K562 (cell line): ENCODE results near the gene CITED2. TPM values are rescaled to one million over a fixed set of nuclear protein-coding genes. Genes with fewer than 3 reads are reported as not detected.

ENCODE experiments used
- ATAC-seq: fragments of 200-7000 bp; cut with Tn5 transposase; 3 replicates; pipeline ENCODE4 v1.9.1; 2020; ENCODE audit warnings: moderate library complexity
- BruUV-seq: library from RNA; stranded (reverse); fragments of 400-500 nt; replicated peaks from 2 replicates; lab custom pipeline; 2021; lab: Mats Ljungman, UMichigan
- CTCF ChIA-PET: fragments of 300-600 bp; formaldehyde crosslinking; extraction: SDS; loops from one replicate; lab custom pipeline; 2021; ENCODE audit warnings: low intra/inter-chr PET ratio; lab: Yijun Ruan, JAX
- POLR2A ChIA-PET: fragments of 300-600, 350-650 bp; sonication (Branson Sonifier 250); formaldehyde crosslinking; extraction: SDS; loops from one replicate; lab custom pipeline; 2021; ENCODE audit warnings: antibody characterized with exemption, inconsistent platforms; lab: Yijun Ruan, JAX
- DNase-seq, 4 experiments: peaks; one replicate each; pipeline versions ENCODE4 v3.0.0 to v3.0.0-alpha.2; 2011 to 2018; ENCODE audit warnings: low spot score in 3 of 4, mixed read lengths in 3 of 4; ENCODE audit errors: extremely low read depth in 1 of 4
- FAIRE-seq: peaks from 2 replicates; lab custom pipeline; 2011; peaks lifted over from hg19 to GRCh38; lab: Jason Lieb, UNC
- H2AFZ ChIP-seq: 2 replicates; pipeline ENCODE4 v1.6.0; 2011; ENCODE audit warnings: low read depth, low read length, control low read depth, inconsistent platforms
- H3K27ac ChIP-seq: fragments of 200-600 bp; 3 replicates; pipeline ENCODE4 v1.8.0; 2011; ENCODE audit warnings: low read depth, mild to moderate bottlenecking, control low read depth, inconsistent platforms, low read length, moderate library complexity, mixed read lengths; ENCODE audit errors: extremely low read depth
- H3K27me3 ChIP-seq, 2 experiments: fragments of 300-600 bp in 1 of 2; 2 replicates in 1 of 2; 3 replicates in 1 of 2; pipeline versions ENCODE4 v1.6.0 to v1.8.0; 2011; ENCODE audit warnings: inconsistent platforms in 2 of 2, low read length in 2 of 2, mild to moderate bottlenecking in 1 of 2, mixed read lengths in 1 of 2, moderate library complexity in 1 of 2; ENCODE audit not compliant: control insufficient read depth in 2 of 2, insufficient read depth in 2 of 2
- H3K36me3 ChIP-seq: fragments of 300-600 bp; 3 replicates; pipeline ENCODE4 v1.8.0; 2011; ENCODE audit warnings: mild to moderate bottlenecking, low read length, inconsistent platforms; ENCODE audit not compliant: control insufficient read depth, insufficient read depth
- H3K4me1 ChIP-seq, 2 experiments: fragments of 200-600 bp in 1 of 2; replicated peaks in 1 of 2; 2 replicates in 1 of 2; 3 replicates in 1 of 2; pipeline versions ENCODE4 v1.5.1 to v1.8.0; 2011; ENCODE audit warnings: inconsistent platforms in 2 of 2, low read length in 2 of 2, mild to moderate bottlenecking in 1 of 2, mixed read lengths in 1 of 2, moderate library complexity in 1 of 2; ENCODE audit not compliant: control insufficient read depth in 2 of 2, insufficient read depth in 2 of 2
- H3K4me2 ChIP-seq: 2 replicates; pipeline ENCODE4 v1.6.1; 2011; ENCODE audit warnings: low read length, control low read depth, inconsistent platforms, mixed read lengths; ENCODE audit not compliant: insufficient read depth
- H3K4me3 ChIP-seq: fragments of 200-600 bp; sonication (generic), shearing (Covaris generic); 2 replicates; pipeline ENCODE4 v1.5.1; 2016; ENCODE audit warnings: control low read depth, inconsistent platforms
- H3K79me2 ChIP-seq: fragments of 200-600 bp; 3 replicates; pipeline ENCODE4 v1.8.0; 2011; ENCODE audit warnings: low read length, inconsistent platforms; ENCODE audit not compliant: control insufficient read depth, insufficient read depth
- H3K9ac ChIP-seq, 2 experiments: 2 replicates each; pipeline versions ENCODE4 v1.6.0 to v1.6.1; 2011; ENCODE audit warnings: low read depth in 2 of 2, low read length in 2 of 2, control low read depth in 1 of 2, inconsistent platforms in 1 of 2, mild to moderate bottlenecking in 1 of 2, mixed read lengths in 1 of 2; ENCODE audit not compliant: insufficient read depth in 1 of 2
- H3K9me1 ChIP-seq: one replicate; pipeline ENCODE4 v1.6.0; 2011; ENCODE audit warnings: inconsistent platforms, mild to moderate bottlenecking, low read length, moderate library complexity; ENCODE audit not compliant: control insufficient read depth, insufficient read depth
- H3K9me3 ChIP-seq: replicated peaks from 2 replicates; pipeline ENCODE4 v1.5.1; 2011; ENCODE audit warnings: low read depth, low read length, inconsistent platforms; ENCODE audit not compliant: control insufficient read depth, insufficient read depth
- H4K20me1 ChIP-seq: replicated peaks from 2 replicates; pipeline ENCODE4 v1.6.1; 2011; ENCODE audit warnings: low read length, inconsistent platforms, mixed read lengths; ENCODE audit not compliant: control insufficient read depth, insufficient read depth
- ARHGAP35 ChIP-seq: fragments of 450-650 bp; IDR thresholded peaks from 2 replicates; pipeline ENCODE4 v1.6.1; 2018; ENCODE audit not compliant: partially characterized antibody
- ASH1L ChIP-seq: fragments of 450-650 bp; IDR thresholded peaks from 2 replicates; pipeline ENCODE4 v1.6.1; 2018; ENCODE audit warnings: borderline replicate concordance, mild to moderate bottlenecking, low read depth; ENCODE audit not compliant: partially characterized antibody
- CBX3 ChIP-seq, 2 experiments: IDR thresholded peaks; 1 replicate in 1 of 2; 2 replicates in 1 of 2; pipeline ENCODE4 v1.6.1; 2012; ENCODE audit warnings: inconsistent platforms in 2 of 2, low read length in 2 of 2, borderline replicate concordance in 1 of 2, control low read depth in 1 of 2
- DEAF1 ChIP-seq: fragments of 450-650 bp; formaldehyde crosslinking; IDR thresholded peaks from 2 replicates; pipeline ENCODE4 v1.4.0; 2020; ENCODE audit warnings: mild to moderate bottlenecking, moderate library complexity
- GATAD2B ChIP-seq: fragments of 450-650 bp; IDR thresholded peaks from 2 replicates; pipeline ENCODE4 v1.6.1; 2017; ENCODE audit warnings: mild to moderate bottlenecking, borderline replicate concordance
- GTF2E2 ChIP-seq: fragments of 200-800 bp; sonication (Bioruptor generic); IDR thresholded peaks from 2 replicates; pipeline ENCODE4 v1.6.1; 2016; ENCODE audit warnings: missing genetic modification characterization, missing compliant biosample characterization
- ID3 ChIP-seq, 2 experiments: fragments of 250-450 bp in 1 of 2; fragments of 450-650 bp in 1 of 2; sonication (Bioruptor Pico) in 1 of 2; IDR thresholded peaks; 2 replicates each; pipeline versions ENCODE4 v1.6.1 to v1.8.0; 2016 to 2021; ENCODE audit warnings: mild to moderate bottlenecking in 2 of 2, moderate library complexity in 2 of 2, missing compliant biosample characterization in 1 of 2, missing genetic modification characterization in 1 of 2
- IRF2 ChIP-seq: sonication (generic); formaldehyde crosslinking; IDR thresholded peaks from 2 replicates; pipeline ENCODE4 v1.8.1; 2022; ENCODE audit warnings: mild to moderate bottlenecking, missing genetic modification reagents
- MLX ChIP-seq, 2 experiments: fragments of 450-650 bp in 1 of 2; sonication (generic) in 1 of 2; formaldehyde crosslinking; conservative IDR thresholded peaks; 2 replicates each; pipeline versions ENCODE4 v1.4.0 to v1.8.1; 2020 to 2022; ENCODE audit warnings: mild to moderate bottlenecking in 1 of 2, missing genetic modification reagents in 1 of 2
- PCBP1 ChIP-seq: fragments of 200-400 bp; formaldehyde crosslinking; IDR thresholded peaks from 2 replicates; pipeline ENCODE4 v1.6.1; 2018; ENCODE audit warnings: mild to moderate bottlenecking, low read depth, low read length; ENCODE audit not compliant: poor library complexity, severe bottlenecking
- STAT5B ChIP-seq: fragments of 250-450 bp; sonication (Bioruptor Pico); IDR thresholded peaks from 2 replicates; pipeline ENCODE4 v1.8.0; 2021; ENCODE audit warnings: mild to moderate bottlenecking, inconsistent platforms
- ZNF253 ChIP-seq: fragments of 250-450 bp; sonication (Bioruptor Pico); conservative IDR thresholded peaks from 2 replicates; pipeline ENCODE4 v1.6.1; 2021; ENCODE audit warnings: mild to moderate bottlenecking
- ZNF395 ChIP-seq: fragments of 200-800 bp; sonication (Bioruptor generic); IDR thresholded peaks from 2 replicates; pipeline ENCODE4 v1.6.1; 2017; ENCODE audit warnings: missing genetic modification characterization, missing compliant biosample characterization
- ZNF764 ChIP-seq: fragments of 250-450 bp; sonication (Bioruptor Pico); IDR thresholded peaks from 2 replicates; pipeline ENCODE4 v1.4.0; 2020; ENCODE audit warnings: low read depth, mild to moderate bottlenecking, moderate library complexity
- WGBS: fragments of 100-300 bp; shearing (Covaris generic); methylation state at CpG from one replicate; pipeline ENCODE4 v1.1.6; 2016; ENCODE audit warnings: low coverage, mixed read lengths; ENCODE audit not compliant: insufficient coverage; ENCODE audit errors: missing lambda C conversion rate; 5-methylcytosine and 5-hydroxymethylcytosine counted together
- in situ Hi-C: fragments of 300-500 bp; cut with MboI; formaldehyde crosslinking; loops from 4 replicates; pipeline ENCODE4 v1.15.0; 2018; ENCODE audit warnings: inconsistent platforms, mixed read lengths
- intact Hi-C: fragments of 100-400 bp; cut with micrococcal nuclease; formaldehyde crosslinking; loops from 2 replicates; pipeline ENCODE4 v1.14.2; 2022
- polyA plus RNA-seq, 8 experiments: library from polyadenylated mRNA; depleted of rRNA in 4 of 8; stranded (reverse) in 5 of 8; unstranded in 3 of 8; fragments of >200 nt; fragmentation: Nextera tagmentation in 2 of 8; fragmentation: Illumina TruSeq in 1 of 8; extraction: Ambion mirVana in 2 of 8; extraction: Trizol in 1 of 8; gene quantifications; 2 replicates each; pipeline versions ENCODE4 v1.2.1 to v1.2.3, GENCODE V29; 2011 to 2014; ENCODE audit warnings: inconsistent platforms in 1 of 8, missing spikeins in 1 of 8
- total RNA-seq, 7 experiments: library from RNA; depleted of rRNA in 6 of 7; stranded (reverse); fragments of >200 nt in 6 of 7; fragmentation: Illumina TruSeq in 2 of 7; extraction: Trizol in 2 of 7; gene quantifications; 2 replicates each; pipeline versions ENCODE4 v1.2.1 to v1.2.3, GENCODE V29; 2011 to 2021; ENCODE audit warnings: low replicate concordance in 1 of 7

CITED2 gene
- total and polyA plus RNA-seq, 9 of the 15 experiments (the other 6 are each of a cell fraction or from before 2014, with no cell fraction given): 0.21 to 86.1 (median 17.5) TPM

GRCh38 chr6:139354189-139354588, 20.3 kb downstream of the CITED2 start:
- Histone ChIP-seq H3K36me3 (no peaks in the 10 kb centered on the region), H3K27ac (no peak overlapping the region), H2AFZ (no peak overlapping the region), H3K9me1 (no peaks in the 10 kb centered on the region), H3K27me3 (peaks cover 13 to 26% of the 10 kb centered on the region in 2 experiments), H3K4me1 (no peaks in the 10 kb centered on the region), H3K9ac (no peak overlapping the region), H3K9me3 (no peaks in the 10 kb centered on the region), H3K4me3 (no peak overlapping the region), H4K20me1 (no peaks in the 10 kb centered on the region), H3K79me2 (no peaks in the 10 kb centered on the region), H3K4me2 (no peak overlapping the region)
- no peak for FAIRE-seq
- in situ Hi-C loops: loop anchor here (10.0 kb wide), 1 partner anchor 229 kb away; no protein-coding TSS in a partner anchor
- ATAC-seq: no peak
- 2% methylated on average over 4 of the region's 4 CpGs for WGBS
- ChIA-PET CTCF (no interaction called here), POLR2A (no interaction called here)
- intact Hi-C loops: no loop called here
- DNase-seq: no peak
- BruUV-seq: no TSS peak
- TF ChIP-seq GATAD2B: no peak
- TF ChIP-seq ASH1L: no peak
- no peak for TF ChIP-seq ID3 (CRISPR knock-in tag; IDR thresholded peaks at IDR 0.05)
- no peak for TF ChIP-seq ID3 (tag; IDR thresholded peaks at IDR 0.05)
- TF ChIP-seq ZNF253 (CRISPR knock-in tag): no peak
- no peak for TF ChIP-seq IRF2
- no peak for TF ChIP-seq ZNF395 (CRISPR knock-in tag)
- TF ChIP-seq MLX (CRISPR knock-in tag; conservative IDR thresholded peaks at IDR 0.05): no peak
- no peak for TF ChIP-seq GTF2E2 (tag)
- no peak for TF ChIP-seq DEAF1 (CRISPR knock-in tag)
- no peak for TF ChIP-seq ZNF764 (CRISPR knock-in tag)
- TF ChIP-seq CBX3 (IDR thresholded peaks at IDR 0.05; ENCODE audit: borderline replicate concordance in 1 of 2, low read length in 2 of 2): no peak
- no peak for TF ChIP-seq STAT5B (CRISPR knock-in tag)
- no peak for TF ChIP-seq ARHGAP35
- no peak for TF ChIP-seq PCBP1
